CD4-positive, alpha-beta T cell (primary cell): ENCODE data around the gene COL4A3. TPM values are rescaled to one million over a fixed set of nuclear protein-coding genes. Genes with fewer than 3 reads are reported as not detected.

Experiments
- ATAC-seq: fragments of 200-7000 bp; cut with Tn5 transposase; one replicate; pipeline ENCODE4 v1.10.0; 2022; ENCODE audit warnings: mild to moderate bottlenecking; ENCODE audit not compliant: poor library complexity
- CTCF ChIA-PET: fragments of 350-600 bp; sonication (Branson Sonifier 250); formaldehyde crosslinking; loops from one replicate; lab custom pipeline; 2021; ENCODE audit warnings: antibody characterized with exemption, inconsistent platforms; lab: Charles Lee
- POLR2A ChIA-PET: fragments of 350-600 bp; sonication (Branson Sonifier 250); formaldehyde crosslinking; loops from one replicate; lab custom pipeline; 2021; ENCODE audit warnings: antibody characterized with exemption, inconsistent platforms; lab: Charles Lee
- DNase-seq, 14 experiments: peaks; one replicate each; pipeline ENCODE4 v3.0.0-alpha.2; 2013 to 2020; ENCODE audit warnings: mixed read lengths in 2 of 14
- H3K27ac ChIP-seq, 2 donors: one replicate each; pipeline versions ENCODE4 v1.5.1 to v1.7.0; 2013; ENCODE audit warnings: low read length in 2 of 2, low read depth in 1 of 2, mild to moderate bottlenecking in 1 of 2
- H3K27me3 ChIP-seq, 2 experiments: 1 replicate in 1 of 2; 2 replicates in 1 of 2; pipeline versions ENCODE4 v1.6.1 to v1.7.0; 2013; ENCODE audit warnings: low read length in 2 of 2, control low read depth in 1 of 2, mild to moderate bottlenecking in 1 of 2, moderate library complexity in 1 of 2; ENCODE audit not compliant: insufficient read depth in 2 of 2, control insufficient read depth in 1 of 2
- H3K36me3 ChIP-seq: one replicate; pipeline ENCODE4 v1.6.1; 2013; ENCODE audit warnings: low read length, control low read depth; ENCODE audit not compliant: insufficient read depth
- H3K4me1 ChIP-seq: one replicate; pipeline ENCODE4 v1.6.1; 2013; ENCODE audit warnings: low read length, control low read depth; ENCODE audit not compliant: insufficient read depth
- H3K4me3 ChIP-seq: one replicate; pipeline ENCODE4 v1.5.1; 2013; ENCODE audit warnings: mild to moderate bottlenecking, low read length, moderate library complexity
- H3K9me3 ChIP-seq, 2 experiments: 1 replicate in 1 of 2; 2 replicates in 1 of 2; pipeline versions ENCODE4 v1.6.1 to v1.7.0; 2013; ENCODE audit warnings: low read length in 2 of 2, mild to moderate bottlenecking in 2 of 2, control low read depth in 1 of 2, moderate library complexity in 1 of 2; ENCODE audit not compliant: control insufficient read depth in 1 of 2, insufficient read depth in 1 of 2
- H3K27ac Mint-ChIP-seq: one replicate; pipeline ENCODE4 v1.8.0; 2020; ENCODE audit warnings: mixed read lengths
- H3K27me3 Mint-ChIP-seq: one replicate; pipeline ENCODE4 v1.8.0; 2021; ENCODE audit warnings: mixed read lengths
- H3K36me3 Mint-ChIP-seq: one replicate; pipeline ENCODE4 v1.8.0; 2021; ENCODE audit warnings: low read depth, mixed read lengths
- H3K4me1 Mint-ChIP-seq: one replicate; pipeline ENCODE4 v1.8.0; 2021; ENCODE audit warnings: low read depth, mixed read lengths
- H3K4me3 Mint-ChIP-seq: one replicate; pipeline ENCODE4 v1.8.0; 2020; ENCODE audit warnings: mild to moderate bottlenecking, mixed read lengths
- H3K9me3 Mint-ChIP-seq: one replicate; pipeline ENCODE4 v1.8.0; 2020; ENCODE audit warnings: mixed read lengths
- intact Hi-C, 2 experiments: fragments of 100-400 bp; cut with DNase I in 1 of 2; cut with micrococcal nuclease in 1 of 2; formaldehyde crosslinking; loops; one replicate each; pipeline versions ENCODE4 v1.15.1 to v1.9.0; 2023 to 2025; cut with DNase I, micrococcal nuclease
- total RNA-seq, 174 experiments: library from RNA in 2 of 174; stranded (reverse) in 2 of 174; gene quantifications; one replicate each; pipeline ENCODE4 v1.2.3 and lab custom pipeline; 2021 to 2026
- TF ChIP-seq, protein P1 (sequence below): fragments of 200-600 bp; IDR thresholded peaks from one replicate; pipeline ENCODE4 v1.8.0; 2022; ENCODE audit warnings: antibody characterized with exemption, mild to moderate bottlenecking

Gene COL4A3
- total RNA-seq, 2 experiments from 2014 or later, result not detected

DNA sequence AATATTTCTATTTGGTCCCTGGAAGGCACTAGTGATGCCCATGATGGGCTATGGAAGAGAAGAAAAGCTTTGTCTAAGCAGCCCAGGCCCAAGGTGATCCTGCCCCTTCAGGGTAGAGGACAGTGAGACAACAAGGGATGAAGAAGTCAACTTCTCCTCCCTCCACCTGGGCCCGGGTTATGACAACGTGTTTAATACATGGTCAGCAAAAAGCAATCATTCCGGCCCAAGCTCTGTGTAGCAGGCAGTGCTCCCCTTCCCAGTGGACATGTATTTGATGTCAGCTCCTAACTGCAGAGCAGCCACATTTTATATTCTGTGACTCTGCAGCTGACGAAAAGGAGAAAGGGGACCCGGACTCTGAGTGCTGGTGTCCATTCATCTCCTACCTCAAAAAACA is 93.4 kb downstream of the COL4A3 start:
- no peaks in the 10 kb centered on the region for H3K36me3 ChIP-seq
- Mint-ChIP-seq H3K4me1 (no peaks in the 10 kb centered on the region), H3K4me3 (no peak overlapping the region), H3K9me3 (no peaks in the 10 kb centered on the region), H3K27ac (no peak overlapping the region), H3K36me3 (no peaks in the 10 kb centered on the region), H3K27me3 (no peaks in the 10 kb centered on the region)
- TF ChIP-seq, protein P1, sequence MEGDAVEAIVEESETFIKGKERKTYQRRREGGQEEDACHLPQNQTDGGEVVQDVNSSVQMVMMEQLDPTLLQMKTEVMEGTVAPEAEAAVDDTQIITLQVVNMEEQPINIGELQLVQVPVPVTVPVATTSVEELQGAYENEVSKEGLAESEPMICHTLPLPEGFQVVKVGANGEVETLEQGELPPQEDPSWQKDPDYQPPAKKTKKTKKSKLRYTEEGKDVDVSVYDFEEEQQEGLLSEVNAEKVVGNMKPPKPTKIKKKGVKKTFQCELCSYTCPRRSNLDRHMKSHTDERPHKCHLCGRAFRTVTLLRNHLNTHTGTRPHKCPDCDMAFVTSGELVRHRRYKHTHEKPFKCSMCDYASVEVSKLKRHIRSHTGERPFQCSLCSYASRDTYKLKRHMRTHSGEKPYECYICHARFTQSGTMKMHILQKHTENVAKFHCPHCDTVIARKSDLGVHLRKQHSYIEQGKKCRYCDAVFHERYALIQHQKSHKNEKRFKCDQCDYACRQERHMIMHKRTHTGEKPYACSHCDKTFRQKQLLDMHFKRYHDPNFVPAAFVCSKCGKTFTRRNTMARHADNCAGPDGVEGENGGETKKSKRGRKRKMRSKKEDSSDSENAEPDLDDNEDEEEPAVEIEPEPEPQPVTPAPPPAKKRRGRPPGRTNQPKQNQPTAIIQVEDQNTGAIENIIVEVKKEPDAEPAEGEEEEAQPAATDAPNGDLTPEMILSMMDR, result no peak
- H3K4me3 ChIP-seq, result no peak overlapping the region
- DNase-seq (no peak), ATAC-seq (no peak)
- H3K27me3 ChIP-seq, result no peaks in the 10 kb centered on the region
- no peaks in the 10 kb centered on the region for H3K9me3 ChIP-seq
- intact Hi-C loops, result no loop called here
- H3K27ac ChIP-seq, result no peak overlapping the region
- H3K4me1 ChIP-seq, result no peaks in the 10 kb centered on the region
- ChIA-PET CTCF (no interaction called here), POLR2A (no interaction called here)

DNA sequence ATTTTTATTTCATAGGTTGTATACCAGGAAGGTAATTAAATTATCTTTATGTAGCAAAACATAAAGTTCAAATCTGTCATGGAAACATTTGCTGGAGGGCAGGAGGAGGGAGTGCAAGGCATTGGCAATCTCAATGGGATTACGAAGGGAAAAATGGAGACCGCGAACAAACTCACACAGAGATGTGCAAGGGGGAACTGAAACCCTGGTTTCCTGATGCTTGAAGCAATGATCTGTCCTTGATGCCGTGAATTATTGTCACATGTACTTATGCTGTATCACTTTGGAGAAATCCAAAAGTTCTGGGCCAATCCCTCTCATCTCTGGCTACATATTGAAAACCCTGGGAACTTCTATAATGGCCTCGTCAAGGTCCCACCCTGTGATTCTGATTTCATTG is 95.6 kb downstream of the COL4A3 start:
- no peak for ATAC-seq
- no peaks in the 10 kb centered on the region for H3K27me3 Mint-ChIP-seq
- H3K36me3 Mint-ChIP-seq, result no peaks in the 10 kb centered on the region

DNA sequence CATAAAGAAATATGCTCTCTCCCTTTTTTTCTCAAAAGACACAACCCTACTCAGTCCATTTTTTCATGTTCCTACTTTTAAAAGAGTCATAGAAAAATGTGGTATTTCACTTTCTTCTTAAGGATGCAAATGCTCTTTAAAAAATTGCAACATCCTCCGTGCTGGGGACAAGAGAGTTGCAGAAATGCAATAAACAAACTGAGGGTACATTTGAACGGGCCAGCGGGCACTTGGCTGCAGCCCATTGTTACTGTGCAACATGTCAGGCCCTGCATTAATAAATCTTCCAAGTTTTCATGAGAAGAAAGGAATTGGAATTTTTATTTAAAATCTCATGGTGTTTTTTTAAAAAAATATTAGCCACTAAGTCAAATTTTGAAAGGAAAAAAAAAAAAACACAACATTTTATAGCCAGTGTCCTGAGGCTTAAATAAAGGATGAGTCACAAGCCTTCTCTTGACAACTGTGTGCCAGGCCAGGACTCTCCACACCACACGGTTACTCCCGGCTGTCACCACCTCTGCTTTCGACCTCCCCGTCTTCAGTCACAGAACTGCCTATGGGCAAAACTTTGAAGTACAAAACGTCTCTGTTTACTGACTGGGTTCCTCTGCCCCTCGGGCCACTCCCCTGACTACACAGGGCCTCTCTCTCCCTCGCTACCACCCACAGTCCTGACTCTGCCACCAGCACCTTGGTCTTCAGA is 103.1 kb downstream of the COL4A3 start:
- intact Hi-C loops, result no loop called here
- H3K4me3 ChIP-seq, result no peak overlapping the region
- POLR2A ChIA-PET, result no interaction called here
- no peak overlapping the region for H3K27ac ChIP-seq
- DNase-seq (no peak), ATAC-seq (no peak)
- Mint-ChIP-seq H3K4me1 (no peaks in the 10 kb centered on the region), H3K4me3 (no peak overlapping the region), H3K9me3 (no peaks in the 10 kb centered on the region), H3K27me3 (no peaks in the 10 kb centered on the region), H3K36me3 (no peaks in the 10 kb centered on the region), H3K27ac (no peak overlapping the region)
- no peaks in the 10 kb centered on the region for H3K4me1 ChIP-seq
- no peaks in the 10 kb centered on the region for H3K27me3 ChIP-seq
- no peaks in the 10 kb centered on the region for H3K9me3 ChIP-seq
- TF ChIP-seq, protein P1, result no peak
- H3K36me3 ChIP-seq, result no peaks in the 10 kb centered on the region
- CTCF ChIA-PET, result interaction anchor here (1.7 kb wide), 1 partner anchor 30 kb away, joined by 6 read pairs; no protein-coding TSS in a partner anchor

More for the DNA sequence above, 95.6 kb downstream of the COL4A3 start:
- H3K27me3 ChIP-seq, result no peaks in the 10 kb centered on the region
- H3K4me1 Mint-ChIP-seq, result no peaks in the 10 kb centered on the region
- ChIA-PET POLR2A (no interaction called here), CTCF (no interaction called here)
- H3K4me3 ChIP-seq, result no peak overlapping the region
- H3K4me1 ChIP-seq, result no peaks in the 10 kb centered on the region
- no peak overlapping the region for H3K27ac Mint-ChIP-seq
- H3K36me3 ChIP-seq, result no peaks in the 10 kb centered on the region
- no peak for DNase-seq
- H3K27ac ChIP-seq, result no peak overlapping the region
- no peak overlapping the region for H3K4me3 Mint-ChIP-seq
- TF ChIP-seq, protein P1, result no peak
- H3K9me3 ChIP-seq, result no peaks in the 10 kb centered on the region
- intact Hi-C loops, result no loop called here
- H3K9me3 Mint-ChIP-seq, result no peaks in the 10 kb centered on the region
